ENCODE data around the gene WDR20.

WDR20 gene

GRCh38 chr14:102258136-102258535 lies 118.4 kb downstream of the WDR20 start:
- Histone ChIP-seq H2AK5ac (ENCODE audit: low read length, severe bottlenecking) (peak overlapping the region; percentile 5), H3K27ac (ENCODE audit: low read length, poor library complexity, severe bottlenecking) (no peak overlapping the region), H3K4ac (ENCODE audit: low read depth in 1 of 2, low read length in 2 of 2) (no peak overlapping the region)

More at GRCh38 chr14:102258136-102258535, 118.4 kb downstream of the WDR20 start:
- no peak overlapping the region for H3K14ac ChIP-seq (ENCODE audit: low read length in 2 of 2)
- WGBS = 95% methylated on average over 6 of the region's 6 CpGs
- H2BK12ac ChIP-seq (ENCODE audit: low read length in 2 of 2) = no peak overlapping the region
- no peaks in the 10 kb centered on the region for H3K79me1 ChIP-seq (replicated peaks; ENCODE audit: low read length, poor library complexity, severe bottlenecking)
- H3K9me3 ChIP-seq (ENCODE audit: control insufficient read depth, low read length) = no peaks in the 10 kb centered on the region
- H2BK15ac ChIP-seq (ENCODE audit: low read depth, poor library complexity, severe bottlenecking) = no peak overlapping the region
- peaks cover 8% of the 10 kb centered on the region for H3K4me1 ChIP-seq (ENCODE audit: control insufficient read depth, insufficient read depth, low read depth, low read length)
- H3K27me3 ChIP-seq (ENCODE audit: control insufficient read depth in 1 of 2, insufficient read depth in 1 of 2, low read length in 2 of 2) = no peaks in the 10 kb centered on the region
- H3K9ac ChIP-seq (ENCODE audit: low read length) = no peak overlapping the region
- no peak overlapping the region for H3K4me2 ChIP-seq (ENCODE audit: low read length, poor library complexity, severe bottlenecking)
- no peak overlapping the region for H3K23ac ChIP-seq (ENCODE audit: low read length in 2 of 2)
- no peak overlapping the region for H4K8ac ChIP-seq (ENCODE audit: low read length)
- no peak overlapping the region for H3K18ac ChIP-seq (ENCODE audit: low read depth in 1 of 2, low read length in 2 of 2)
- no peak overlapping the region for H2AFZ ChIP-seq (ENCODE audit: low read depth, low read length)
- H3K4me3 ChIP-seq (ENCODE audit: insufficient read depth in 1 of 2, low read depth in 1 of 2, low read length in 2 of 2) = no peak overlapping the region
- no peak overlapping the region for H2BK120ac ChIP-seq (ENCODE audit: low read depth, low read length)
- no peak overlapping the region for H4K91ac ChIP-seq (ENCODE audit: low read length)
- no peak for DNase-seq
- peaks cover 0 to 1% of the 10 kb centered on the region in 2 experiments for H3K36me3 ChIP-seq (ENCODE audit: control insufficient read depth in 1 of 2, insufficient read depth in 2 of 2, low read depth in 1 of 2, low read length in 2 of 2)
- H2BK5ac ChIP-seq (ENCODE audit: low read depth, low read length, poor library complexity, severe bottlenecking) = no peak overlapping the region
